ENCODE measurements around the gene NTN3. TPM values are rescaled to one million over a fixed set of nuclear protein-coding genes. Genes with fewer than 3 reads are reported as not detected.
A peak's percentile ranks its signal among the peaks of the same experiment; 100 is the strongest.

Gene NTN3
- total RNA-seq = 17.4 to 17.9 TPM (median 17.5 TPM) in 3 replicates

GRCh38 chr16:2471016-2471652, at the start of gene NTN3:
Gene NTN3 (plus strand): TSS chr16:2471297. CDS start chr16:2471702, 405 bp downstream.
- DNase-seq (ENCODE audit: low spot score in 2 of 2, unreplicated experiment in 2 of 2) = peak; percentile 71 to 78
- H3K27me3 Mint-ChIP-seq (ENCODE audit: low read depth) = no peaks in the 10 kb centered on the region
- TF ChIP-seq, protein P1, sequence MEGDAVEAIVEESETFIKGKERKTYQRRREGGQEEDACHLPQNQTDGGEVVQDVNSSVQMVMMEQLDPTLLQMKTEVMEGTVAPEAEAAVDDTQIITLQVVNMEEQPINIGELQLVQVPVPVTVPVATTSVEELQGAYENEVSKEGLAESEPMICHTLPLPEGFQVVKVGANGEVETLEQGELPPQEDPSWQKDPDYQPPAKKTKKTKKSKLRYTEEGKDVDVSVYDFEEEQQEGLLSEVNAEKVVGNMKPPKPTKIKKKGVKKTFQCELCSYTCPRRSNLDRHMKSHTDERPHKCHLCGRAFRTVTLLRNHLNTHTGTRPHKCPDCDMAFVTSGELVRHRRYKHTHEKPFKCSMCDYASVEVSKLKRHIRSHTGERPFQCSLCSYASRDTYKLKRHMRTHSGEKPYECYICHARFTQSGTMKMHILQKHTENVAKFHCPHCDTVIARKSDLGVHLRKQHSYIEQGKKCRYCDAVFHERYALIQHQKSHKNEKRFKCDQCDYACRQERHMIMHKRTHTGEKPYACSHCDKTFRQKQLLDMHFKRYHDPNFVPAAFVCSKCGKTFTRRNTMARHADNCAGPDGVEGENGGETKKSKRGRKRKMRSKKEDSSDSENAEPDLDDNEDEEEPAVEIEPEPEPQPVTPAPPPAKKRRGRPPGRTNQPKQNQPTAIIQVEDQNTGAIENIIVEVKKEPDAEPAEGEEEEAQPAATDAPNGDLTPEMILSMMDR (IDR thresholded peaks at IDR 0.05; ENCODE audit: unreplicated experiment) = no peak

DNA sequence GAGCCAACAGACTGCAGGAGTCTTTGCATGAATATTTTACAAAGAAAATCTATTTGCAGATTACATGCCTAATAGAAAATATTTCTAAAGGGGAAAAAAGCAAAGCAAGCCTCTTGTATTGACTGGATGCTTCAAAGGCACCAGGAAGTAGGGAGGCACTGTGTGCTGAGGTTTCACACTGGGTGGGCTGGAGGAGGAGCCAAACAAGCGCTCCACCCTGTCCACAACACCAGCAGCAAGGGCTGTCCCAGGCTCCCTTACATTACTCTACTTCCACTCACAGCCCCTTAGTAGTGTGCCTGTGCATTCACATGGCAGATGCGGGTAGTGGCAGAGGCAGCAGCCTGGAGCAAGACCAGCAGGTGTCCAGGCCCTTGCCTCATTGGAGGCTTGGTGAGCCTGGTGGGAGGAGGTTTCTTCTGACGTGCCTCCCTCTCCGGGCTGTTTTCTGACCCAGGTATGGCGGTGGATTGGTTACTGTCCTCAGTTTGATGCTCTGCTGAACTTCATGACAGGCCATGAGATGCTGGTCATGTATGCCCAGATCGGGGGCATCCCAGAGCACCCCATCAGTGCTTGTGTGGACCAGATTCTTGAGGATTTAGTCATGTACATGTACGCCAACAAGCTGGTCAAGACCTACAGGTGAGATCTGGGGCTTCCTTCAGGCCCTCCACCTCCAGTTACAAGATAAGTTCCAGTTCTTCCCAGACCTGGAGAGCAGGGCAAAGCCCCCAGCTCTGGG, 48.8 kb upstream of the NTN3 start:
- no peak for DNase-seq (ENCODE audit: low spot score in 2 of 2, unreplicated experiment in 2 of 2)
- peaks cover 13% of the 10 kb centered on the region for H3K27me3 Mint-ChIP-seq (ENCODE audit: low read depth)
- no peaks in the 10 kb centered on the region for H3K36me3 Mint-ChIP-seq
- TF ChIP-seq, protein P1 (IDR thresholded peaks at IDR 0.05; ENCODE audit: unreplicated experiment) = no peak
- no peaks in the 10 kb centered on the region for H3K9me3 Mint-ChIP-seq
- no peak overlapping the region for H3K27ac Mint-ChIP-seq
- no peaks in the 10 kb centered on the region for H3K4me1 Mint-ChIP-seq
- H3K4me3 Mint-ChIP-seq = no peak overlapping the region

More at GRCh38 chr16:2471016-2471652, at the start of gene NTN3:
- Mint-ChIP-seq H3K27ac (peak within 1 kb of the TSS; percentile 25), H3K36me3 (no peaks in the 10 kb centered on the region), H3K4me1 (peaks cover 31% of the 10 kb centered on the region), H3K4me3 (peak within 1 kb of the TSS; percentile 49), H3K9me3 (no peaks in the 10 kb centered on the region)

- TF ChIP-seq, protein P1 (IDR thresholded peaks at IDR 0.05; ENCODE audit: unreplicated experiment) = no peak
- Mint-ChIP-seq H3K4me3 (no peak overlapping the region), H3K27me3 (ENCODE audit: low read depth) (peaks cover 11% of the 10 kb centered on the region), H3K27ac (no peak overlapping the region), H3K4me1 (peaks cover 12% of the 10 kb centered on the region), H3K9me3 (no peaks in the 10 kb centered on the region), H3K36me3 (no peaks in the 10 kb centered on the region)
- DNase-seq (ENCODE audit: low spot score in 2 of 2, unreplicated experiment in 2 of 2) = no peak
Measured at GRCh38 chr16:2424061-2425007, 46.8 kb upstream of the NTN3 start.

DNA sequence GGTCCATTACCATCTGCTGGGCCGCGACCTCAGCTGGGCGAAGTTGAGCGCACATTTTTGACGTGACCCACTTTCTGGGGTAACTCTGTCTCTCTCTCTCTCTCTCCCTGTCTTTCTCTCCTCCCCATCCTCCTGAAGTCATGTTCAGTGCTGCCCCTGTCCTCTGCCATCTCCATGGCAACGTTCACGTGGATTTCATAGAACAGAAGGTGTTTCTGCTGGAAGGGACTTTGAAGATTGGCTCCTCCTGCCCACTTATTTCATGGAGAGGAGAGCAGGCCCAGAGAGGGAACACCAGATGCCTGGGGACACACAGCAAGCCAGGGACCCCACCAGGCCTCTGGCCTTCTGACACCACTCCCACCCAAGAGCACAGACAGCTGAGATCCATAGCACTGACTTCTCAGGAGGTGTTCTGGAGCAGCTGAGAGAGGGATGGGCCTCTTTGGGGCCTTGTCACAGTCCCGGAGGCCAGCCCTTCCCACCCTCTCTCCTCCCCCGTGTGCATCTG, 46.0 kb upstream of the NTN3 start:
- Mint-ChIP-seq H3K27ac (no peak overlapping the region), H3K36me3 (no peaks in the 10 kb centered on the region), H3K4me3 (no peak overlapping the region), H3K9me3 (no peaks in the 10 kb centered on the region), H3K4me1 (peaks cover 15% of the 10 kb centered on the region), H3K27me3 (ENCODE audit: low read depth) (peaks cover 10% of the 10 kb centered on the region)
- DNase-seq (ENCODE audit: low spot score in 2 of 2, unreplicated experiment in 2 of 2) = no peak
- TF ChIP-seq, protein P1 (IDR thresholded peaks at IDR 0.05; ENCODE audit: unreplicated experiment) = no peak

GRCh38 chr16:2425825-2426430, 45.2 kb upstream of the NTN3 start:
- H3K4me3 Mint-ChIP-seq = no peak overlapping the region
- no peak overlapping the region for H3K27ac Mint-ChIP-seq
- peaks cover 3% of the 10 kb centered on the region for H3K27me3 Mint-ChIP-seq (ENCODE audit: low read depth)
- DNase-seq (ENCODE audit: low spot score in 2 of 2, unreplicated experiment in 2 of 2) = no peak
- peaks cover 24% of the 10 kb centered on the region for H3K4me1 Mint-ChIP-seq
- TF ChIP-seq, protein P1 (IDR thresholded peaks at IDR 0.05; ENCODE audit: unreplicated experiment) = no peak
- no peaks in the 10 kb centered on the region for H3K36me3 Mint-ChIP-seq
- no peaks in the 10 kb centered on the region for H3K9me3 Mint-ChIP-seq
